PC-3 (cell line): ENCODE measurements around the gene ANP32A.

Experiments used
- EZH2 ChIP-seq: fragments of 300-600 bp; sonication (generic); IDR thresholded peaks from one replicate; pipeline ENCODE4 v1.6.1; 2017; ENCODE audit warnings: antibody characterized with exemption, mild to moderate bottlenecking, low read length; ENCODE audit not compliant: unreplicated experiment
- EZH2phosphoT487 ChIP-seq: fragments of 300-600 bp; sonication (generic); IDR thresholded peaks from 2 replicates; pipeline ENCODE4 v1.6.1; 2018; ENCODE audit warnings: mild to moderate bottlenecking, antibody characterized with exemption, low read length, borderline replicate concordance
- TF ChIP-seq, protein P1 (sequence below): fragments of 300-600 bp; sonication (generic); conservative IDR thresholded peaks from 2 replicates; pipeline ENCODE4 v1.5.1; 2017; ENCODE audit warnings: antibody characterized with exemption, low read depth, mild to moderate bottlenecking, low read length

DNA sequence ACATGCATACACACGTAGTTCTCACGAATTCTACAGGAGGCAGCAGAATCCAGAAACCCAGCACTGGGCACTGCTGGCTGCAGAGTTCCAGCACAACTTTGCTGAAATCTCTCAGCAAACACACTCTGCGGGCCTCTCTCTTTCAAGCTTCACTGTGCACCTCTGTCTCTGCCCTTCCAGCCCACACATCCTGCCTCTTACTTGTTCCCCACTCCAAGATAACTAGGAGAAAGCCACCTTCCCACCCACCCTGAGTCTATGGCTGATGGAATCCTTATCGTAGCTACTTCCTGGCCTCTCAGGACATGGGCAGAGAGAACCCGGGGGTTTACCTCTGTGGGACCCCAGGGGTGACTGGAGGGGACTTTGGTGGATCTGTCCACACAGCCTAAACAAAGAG, 11.9 kb downstream of the ANP32A start:
- TF ChIP-seq, protein P1, sequence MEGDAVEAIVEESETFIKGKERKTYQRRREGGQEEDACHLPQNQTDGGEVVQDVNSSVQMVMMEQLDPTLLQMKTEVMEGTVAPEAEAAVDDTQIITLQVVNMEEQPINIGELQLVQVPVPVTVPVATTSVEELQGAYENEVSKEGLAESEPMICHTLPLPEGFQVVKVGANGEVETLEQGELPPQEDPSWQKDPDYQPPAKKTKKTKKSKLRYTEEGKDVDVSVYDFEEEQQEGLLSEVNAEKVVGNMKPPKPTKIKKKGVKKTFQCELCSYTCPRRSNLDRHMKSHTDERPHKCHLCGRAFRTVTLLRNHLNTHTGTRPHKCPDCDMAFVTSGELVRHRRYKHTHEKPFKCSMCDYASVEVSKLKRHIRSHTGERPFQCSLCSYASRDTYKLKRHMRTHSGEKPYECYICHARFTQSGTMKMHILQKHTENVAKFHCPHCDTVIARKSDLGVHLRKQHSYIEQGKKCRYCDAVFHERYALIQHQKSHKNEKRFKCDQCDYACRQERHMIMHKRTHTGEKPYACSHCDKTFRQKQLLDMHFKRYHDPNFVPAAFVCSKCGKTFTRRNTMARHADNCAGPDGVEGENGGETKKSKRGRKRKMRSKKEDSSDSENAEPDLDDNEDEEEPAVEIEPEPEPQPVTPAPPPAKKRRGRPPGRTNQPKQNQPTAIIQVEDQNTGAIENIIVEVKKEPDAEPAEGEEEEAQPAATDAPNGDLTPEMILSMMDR, result no peak
- no peak for TF ChIP-seq EZH2
- TF ChIP-seq EZH2phosphoT487, result no peak
